HL-60 (cell line): Measurements from ENCODE around the gene ACP1.

Source experiments
- GABPA ChIP-seq: IDR thresholded peaks from 2 replicates; pipeline ENCODE4 v1.6.1; 2012; ENCODE audit warnings: low read depth
- POLR2AphosphoS5 ChIP-seq: IDR thresholded peaks from 2 replicates; pipeline ENCODE4 v1.6.1; 2012; ENCODE audit warnings: low read depth
- TF ChIP-seq, protein P1 (sequence below): IDR thresholded peaks from 2 replicates; pipeline ENCODE4 v1.6.1; 2012; ENCODE audit warnings: low read depth; ENCODE audit not compliant: insufficient replicate concordance
- TF ChIP-seq, protein P2 (sequence below): IDR thresholded peaks from one replicate; pipeline ENCODE4 v1.5.1; 2011; ENCODE audit warnings: low read length, control low read depth, inconsistent platforms; ENCODE audit not compliant: insufficient read depth

DNA sequence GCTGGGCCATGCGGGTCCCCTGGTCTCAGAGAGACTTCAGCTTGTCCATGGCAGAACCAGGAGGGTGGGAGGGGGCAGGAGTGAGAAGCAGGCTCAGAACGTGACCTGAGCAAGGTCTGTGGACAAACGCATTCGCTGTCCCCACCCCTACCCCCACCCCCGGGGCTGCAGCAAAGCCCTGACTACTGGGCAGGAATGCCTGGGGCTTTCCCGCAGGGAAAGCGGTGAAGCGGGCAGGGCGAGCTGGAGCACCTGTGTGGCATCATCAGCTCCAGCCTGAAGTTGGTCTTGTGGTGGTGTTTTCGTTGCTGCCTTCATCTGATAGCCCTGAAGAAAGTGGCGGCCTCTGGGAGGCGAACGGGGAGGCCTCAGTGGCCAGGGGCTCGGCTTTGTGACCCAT lies 49.2 kb downstream of the ACP1 start:
- TF ChIP-seq, protein P1, sequence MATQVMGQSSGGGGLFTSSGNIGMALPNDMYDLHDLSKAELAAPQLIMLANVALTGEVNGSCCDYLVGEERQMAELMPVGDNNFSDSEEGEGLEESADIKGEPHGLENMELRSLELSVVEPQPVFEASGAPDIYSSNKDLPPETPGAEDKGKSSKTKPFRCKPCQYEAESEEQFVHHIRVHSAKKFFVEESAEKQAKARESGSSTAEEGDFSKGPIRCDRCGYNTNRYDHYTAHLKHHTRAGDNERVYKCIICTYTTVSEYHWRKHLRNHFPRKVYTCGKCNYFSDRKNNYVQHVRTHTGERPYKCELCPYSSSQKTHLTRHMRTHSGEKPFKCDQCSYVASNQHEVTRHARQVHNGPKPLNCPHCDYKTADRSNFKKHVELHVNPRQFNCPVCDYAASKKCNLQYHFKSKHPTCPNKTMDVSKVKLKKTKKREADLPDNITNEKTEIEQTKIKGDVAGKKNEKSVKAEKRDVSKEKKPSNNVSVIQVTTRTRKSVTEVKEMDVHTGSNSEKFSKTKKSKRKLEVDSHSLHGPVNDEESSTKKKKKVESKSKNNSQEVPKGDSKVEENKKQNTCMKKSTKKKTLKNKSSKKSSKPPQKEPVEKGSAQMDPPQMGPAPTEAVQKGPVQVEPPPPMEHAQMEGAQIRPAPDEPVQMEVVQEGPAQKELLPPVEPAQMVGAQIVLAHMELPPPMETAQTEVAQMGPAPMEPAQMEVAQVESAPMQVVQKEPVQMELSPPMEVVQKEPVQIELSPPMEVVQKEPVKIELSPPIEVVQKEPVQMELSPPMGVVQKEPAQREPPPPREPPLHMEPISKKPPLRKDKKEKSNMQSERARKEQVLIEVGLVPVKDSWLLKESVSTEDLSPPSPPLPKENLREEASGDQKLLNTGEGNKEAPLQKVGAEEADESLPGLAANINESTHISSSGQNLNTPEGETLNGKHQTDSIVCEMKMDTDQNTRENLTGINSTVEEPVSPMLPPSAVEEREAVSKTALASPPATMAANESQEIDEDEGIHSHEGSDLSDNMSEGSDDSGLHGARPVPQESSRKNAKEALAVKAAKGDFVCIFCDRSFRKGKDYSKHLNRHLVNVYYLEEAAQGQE, result no peak
- TF ChIP-seq POLR2AphosphoS5 (no peak), GABPA (no peak)
- TF ChIP-seq, protein P2, sequence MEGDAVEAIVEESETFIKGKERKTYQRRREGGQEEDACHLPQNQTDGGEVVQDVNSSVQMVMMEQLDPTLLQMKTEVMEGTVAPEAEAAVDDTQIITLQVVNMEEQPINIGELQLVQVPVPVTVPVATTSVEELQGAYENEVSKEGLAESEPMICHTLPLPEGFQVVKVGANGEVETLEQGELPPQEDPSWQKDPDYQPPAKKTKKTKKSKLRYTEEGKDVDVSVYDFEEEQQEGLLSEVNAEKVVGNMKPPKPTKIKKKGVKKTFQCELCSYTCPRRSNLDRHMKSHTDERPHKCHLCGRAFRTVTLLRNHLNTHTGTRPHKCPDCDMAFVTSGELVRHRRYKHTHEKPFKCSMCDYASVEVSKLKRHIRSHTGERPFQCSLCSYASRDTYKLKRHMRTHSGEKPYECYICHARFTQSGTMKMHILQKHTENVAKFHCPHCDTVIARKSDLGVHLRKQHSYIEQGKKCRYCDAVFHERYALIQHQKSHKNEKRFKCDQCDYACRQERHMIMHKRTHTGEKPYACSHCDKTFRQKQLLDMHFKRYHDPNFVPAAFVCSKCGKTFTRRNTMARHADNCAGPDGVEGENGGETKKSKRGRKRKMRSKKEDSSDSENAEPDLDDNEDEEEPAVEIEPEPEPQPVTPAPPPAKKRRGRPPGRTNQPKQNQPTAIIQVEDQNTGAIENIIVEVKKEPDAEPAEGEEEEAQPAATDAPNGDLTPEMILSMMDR, result no peak
